CD14-positive monocyte (primary cell): Measurements from ENCODE around the gene CMTR1. TPM values are rescaled to one million over a fixed set of nuclear protein-coding genes. Genes with fewer than 3 reads are reported as not detected.
"Not testable (repeated sequence)": the region's sequence is repeated elsewhere in the genome, so short reads cannot be mapped to it uniquely, and the experiment has no call there.

Experiments used
- DNase-seq, 3 donors: peaks; one replicate each; pipeline ENCODE4 v3.0.0-alpha.2; 2011 to 2022
- H2AFZ ChIP-seq: 2 replicates; pipeline ENCODE4 v1.6.0; 2012; ENCODE audit warnings: mild to moderate bottlenecking, low read depth, low read length, inconsistent platforms; ENCODE audit not compliant: insufficient read depth, poor library complexity, severe bottlenecking
- H3K27ac ChIP-seq, 2 donors: 1 replicate in 1 of 2; 2 replicates in 1 of 2; pipeline ENCODE4 v1.5.1; 2012 to 2013; ENCODE audit warnings: low read length in 2 of 2, control low read depth in 1 of 2, inconsistent platforms in 1 of 2, low read depth in 1 of 2, mild to moderate bottlenecking in 1 of 2
- H3K27me3 ChIP-seq, 2 donors: one replicate each; pipeline versions ENCODE4 v1.6.0 to v1.6.1; 2011 to 2013; ENCODE audit warnings: low read length in 2 of 2; ENCODE audit not compliant: control insufficient read depth in 2 of 2, insufficient read depth in 2 of 2
- H3K36me3 ChIP-seq, 2 donors: replicated peaks in 1 of 2; 1 replicate in 1 of 2; 2 replicates in 1 of 2; pipeline versions ENCODE4 v1.5.1 to v1.6.1; 2012 to 2013; ENCODE audit warnings: low read length in 2 of 2, control low read depth in 1 of 2, inconsistent platforms in 1 of 2, mild to moderate bottlenecking in 1 of 2; ENCODE audit not compliant: insufficient read depth in 2 of 2, control insufficient read depth in 1 of 2
- H3K4me1 ChIP-seq, 2 donors: 1 replicate in 1 of 2; 2 replicates in 1 of 2; pipeline versions ENCODE4 v1.5.1 to v1.6.1; 2012 to 2013; ENCODE audit warnings: low read length in 2 of 2, control low read depth in 1 of 2, inconsistent platforms in 1 of 2, mild to moderate bottlenecking in 1 of 2, moderate library complexity in 1 of 2; ENCODE audit not compliant: insufficient read depth in 2 of 2, control insufficient read depth in 1 of 2
- H3K4me2 ChIP-seq: replicated peaks from 2 replicates; pipeline ENCODE3; 2012; ENCODE audit warnings: low read length, moderate library complexity, mild to moderate bottlenecking; ENCODE audit not compliant: poor library complexity, severe bottlenecking; ENCODE audit errors: extremely low read depth
- H3K4me3 ChIP-seq, 3 experiments: fragments of 200-600 bp in 1 of 3; sonication (generic) in 1 of 3; replicated peaks in 1 of 3; 1 replicate in 2 of 3; 2 replicates in 1 of 3; pipeline ENCODE4 v1.5.1; 2011 to 2013; ENCODE audit warnings: low read length in 3 of 3, mild to moderate bottlenecking in 3 of 3, control low read depth in 2 of 3, low read depth in 2 of 3, inconsistent platforms in 1 of 3, moderate library complexity in 1 of 3
- H3K79me2 ChIP-seq: 2 replicates; pipeline ENCODE4 v1.6.0; 2012; ENCODE audit warnings: mild to moderate bottlenecking, control low read depth, inconsistent platforms, low read length, moderate library complexity; ENCODE audit not compliant: insufficient read depth
- H3K9ac ChIP-seq: 2 replicates; pipeline ENCODE4 v1.6.0; 2017; ENCODE audit warnings: low read length, mild to moderate bottlenecking; ENCODE audit not compliant: insufficient read depth, poor library complexity, severe bottlenecking
- H3K9me3 ChIP-seq, 2 donors: replicated peaks in 1 of 2; 1 replicate in 1 of 2; 2 replicates in 1 of 2; pipeline versions ENCODE4 v1.5.1 to v1.6.1; 2012 to 2013; ENCODE audit warnings: low read length in 2 of 2, control low read depth in 1 of 2; ENCODE audit not compliant: control insufficient read depth in 1 of 2, insufficient read depth in 1 of 2
- H4K20me1 ChIP-seq: 2 replicates; pipeline ENCODE4 v1.6.0; 2012; ENCODE audit warnings: mild to moderate bottlenecking, low read length, control low read depth, moderate library complexity; ENCODE audit not compliant: insufficient read depth
- H3K27ac Mint-ChIP-seq, 7 donors: one replicate each; pipeline ENCODE4 v1.8.0; 2020; ENCODE audit warnings: mild to moderate bottlenecking in 7 of 7, mixed read lengths in 7 of 7, moderate library complexity in 6 of 7, inconsistent platforms in 2 of 7
- H3K27me3 Mint-ChIP-seq, 3 donors: one replicate each; pipeline ENCODE4 v1.8.0; 2021 to 2022; ENCODE audit warnings: low read depth in 3 of 3, mild to moderate bottlenecking in 3 of 3, mixed read lengths in 3 of 3, moderate library complexity in 3 of 3, inconsistent platforms in 1 of 3
- H3K36me3 Mint-ChIP-seq, 2 donors: one replicate each; pipeline ENCODE4 v1.8.0; 2020; ENCODE audit warnings: mixed read lengths in 2 of 2, inconsistent platforms in 1 of 2, mild to moderate bottlenecking in 1 of 2
- H3K4me1 Mint-ChIP-seq: one replicate; pipeline ENCODE4 v1.8.0; 2020; ENCODE audit warnings: mild to moderate bottlenecking, mixed read lengths
- H3K4me3 Mint-ChIP-seq, 2 donors: one replicate each; pipeline ENCODE4 v1.8.0; 2020; ENCODE audit warnings: mild to moderate bottlenecking in 2 of 2, mixed read lengths in 2 of 2, moderate library complexity in 1 of 2
- H3K9me3 Mint-ChIP-seq, 7 donors: one replicate each; pipeline ENCODE4 v1.8.0; 2020 to 2022; ENCODE audit warnings: mixed read lengths in 7 of 7, mild to moderate bottlenecking in 6 of 7, moderate library complexity in 6 of 7, inconsistent platforms in 2 of 7
- CTCF ChIP-seq: fragments of 200-600 bp; IDR thresholded peaks from one replicate; pipeline ENCODE4 v1.8.0; 2022; ENCODE audit warnings: antibody characterized with exemption, mild to moderate bottlenecking
- WGBS: methylation state at CpG from one replicate; pipeline ENCODE4 v1.1.5; 2013; ENCODE audit warnings: missing lambda C conversion rate; ENCODE audit not compliant: insufficient coverage; 5-methylcytosine and 5-hydroxymethylcytosine counted together
- intact Hi-C, 2 donors: fragments of 100-400 bp; cut with micrococcal nuclease; formaldehyde crosslinking; loops; one replicate each; pipeline versions ENCODE4 v1.15.0 to v1.15.1; 2023
- polyA plus RNA-seq, 3 donors: library from polyadenylated mRNA; depleted of rRNA in 1 of 3; unstranded in 2 of 3; stranded (reverse) in 1 of 3; fragments of 300-500 nt in 2 of 3; fragments of >200 nt in 1 of 3; fragmentation: Illumina TruSeq in 2 of 3; gene quantifications; 1 replicate in 2 of 3; 2 replicates in 1 of 3; pipeline ENCODE4 v1.2.3, GENCODE V29; 2012 to 2021

Gene CMTR1
- polyA plus RNA-seq, 3 donors, result 12.0 to 32.3 (median 15.3) TPM

- peaks cover 0 to 4% of the 10 kb centered on the region in 2 donors for H3K4me1 ChIP-seq
- no peaks in the 10 kb centered on the region for H4K20me1 ChIP-seq
- peak overlapping the region; percentile 80 to 93 (median 87) for H3K27ac Mint-ChIP-seq
- H3K4me3 Mint-ChIP-seq, result peak overlapping the region; percentile 52 to 76
- H3K9ac ChIP-seq, result peak overlapping the region; percentile 59
- H3K27ac ChIP-seq, result peak overlapping the region in 1 of 2 donors; percentile 85
- peaks cover 0 to 1% (median 0%) of the 10 kb centered on the region in 3 donors for H3K27me3 Mint-ChIP-seq
- H3K4me3 ChIP-seq, result peak overlapping the region; percentile 18 to 58 (median 48)
- H3K9me3 Mint-ChIP-seq, result no peaks in the 10 kb centered on the region
- intact Hi-C loops, result no loop called here
- H2AFZ ChIP-seq, result peak overlapping the region; percentile 59
- no peaks in the 10 kb centered on the region for H3K27me3 ChIP-seq
- H3K36me3 ChIP-seq, result peaks cover 70 to 84% of the 10 kb centered on the region in 2 donors
- no peak for DNase-seq
- peaks cover 7% of the 10 kb centered on the region for H3K79me2 ChIP-seq
- no peaks in the 10 kb centered on the region for H3K9me3 ChIP-seq
- TF ChIP-seq CTCF, result no peak
- WGBS, result 7% methylated on average over 2 of the region's 4 CpGs
- peaks cover 60 to 71% of the 10 kb centered on the region in 2 donors for H3K36me3 Mint-ChIP-seq
- H3K4me2 ChIP-seq, result peak overlapping the region; percentile 50
- peaks cover 11% of the 10 kb centered on the region for H3K4me1 Mint-ChIP-seq
Observed at GRCh38 chr6:37442416-37443215, 9.6 kb downstream of the CMTR1 start.

GRCh38 chr6:37443216-37443542 lies 10.2 kb downstream of the CMTR1 start:
- Histone ChIP-seq H3K4me3 (peak overlapping the region; percentile 18 to 58 (median 48)), H3K36me3 (peaks cover 67 to 84% of the 10 kb centered on the region in 2 donors), H3K4me2 (peak overlapping the region; percentile 50), H3K9ac (peak overlapping the region; percentile 59), H3K27ac (peak overlapping the region in 1 of 2 donors; percentile 85), H2AFZ (peak overlapping the region; percentile 59)
- Mint-ChIP-seq H3K4me1 (peaks cover 11% of the 10 kb centered on the region), H3K4me3 (peak overlapping the region; percentile 52 to 76), H3K27ac (peak overlapping the region in 6 of 7 donors; percentile 15 to 86 (median 73)), H3K36me3 (peaks cover 59 to 71% of the 10 kb centered on the region in 2 donors)
- intact Hi-C loops, H3K27me3 ChIP-seq, H3K4me1 ChIP-seq, DNase-seq, H3K9me3 Mint-ChIP-seq, H3K9me3 ChIP-seq, H3K27me3 Mint-ChIP-seq, H4K20me1 ChIP-seq, H3K79me2 ChIP-seq: not testable (repeated sequence)
- WGBS, result no CpG with 5 or more reads among the region's 5 CpGs
